Measurements from ENCODE around the gene KLHL40.
"Not testable (repeated sequence)": the region's sequence is repeated elsewhere in the genome, so short reads cannot be mapped to it uniquely, and the experiment has no call there.

The KLHL40 gene

GRCh38 chr3:42722442-42722841, 37.1 kb downstream of the KLHL40 start:
- H3K14ac ChIP-seq (ENCODE audit: low read length); H4K91ac ChIP-seq (ENCODE audit: low read depth, low read length, poor library complexity); H3K4ac ChIP-seq (ENCODE audit: low read length); H2AFZ ChIP-seq (ENCODE audit: low read length); H2BK15ac ChIP-seq (ENCODE audit: low read length); H2AK5ac ChIP-seq (ENCODE audit: low read depth, low read length); H3K4me2 ChIP-seq (ENCODE audit: insufficient read depth, low read length, poor library complexity, severe bottlenecking); H2BK5ac ChIP-seq (ENCODE audit: low read length); H3K27ac ChIP-seq (replicated peaks; ENCODE audit: low read length); H3K27me3 ChIP-seq (ENCODE audit: control insufficient read depth in 3 of 3, insufficient read depth in 3 of 3, low read depth in 1 of 3, low read length in 3 of 3); H3K9me3 ChIP-seq (replicated peaks in 1 of 2; ENCODE audit: control insufficient read depth in 2 of 2, insufficient read depth in 1 of 2, low read depth in 1 of 2, low read length in 2 of 2); H3K36me3 ChIP-seq (replicated peaks in 1 of 2; ENCODE audit: control insufficient read depth in 2 of 2, insufficient read depth in 2 of 2, low read length in 2 of 2); H3K18ac ChIP-seq (ENCODE audit: low read length); H2BK120ac ChIP-seq (ENCODE audit: low read depth, low read length); H3K79me1 ChIP-seq (ENCODE audit: low read depth, low read length); H3K4me1 ChIP-seq (ENCODE audit: control insufficient read depth in 2 of 2, insufficient read depth in 1 of 2, low read depth in 1 of 2, low read length in 2 of 2); DNase-seq (ENCODE audit: low spot score); H3K9ac ChIP-seq (ENCODE audit: low read depth, low read length, poor library complexity); H3K4me3 ChIP-seq (ENCODE audit: low read length in 2 of 2); H4K8ac ChIP-seq (ENCODE audit: low read depth, low read length); H3K23ac ChIP-seq (ENCODE audit: low read depth, low read length, poor library complexity); H2BK12ac ChIP-seq (ENCODE audit: low read length): not testable (repeated sequence)
- WGBS, 2 donors (ENCODE audit: extremely low coverage in 2 of 2, insufficient read length in 2 of 2, insufficient replicate concordance in 1 of 2): no CpG with 5 or more reads among the region's 3 CpGs

DNA sequence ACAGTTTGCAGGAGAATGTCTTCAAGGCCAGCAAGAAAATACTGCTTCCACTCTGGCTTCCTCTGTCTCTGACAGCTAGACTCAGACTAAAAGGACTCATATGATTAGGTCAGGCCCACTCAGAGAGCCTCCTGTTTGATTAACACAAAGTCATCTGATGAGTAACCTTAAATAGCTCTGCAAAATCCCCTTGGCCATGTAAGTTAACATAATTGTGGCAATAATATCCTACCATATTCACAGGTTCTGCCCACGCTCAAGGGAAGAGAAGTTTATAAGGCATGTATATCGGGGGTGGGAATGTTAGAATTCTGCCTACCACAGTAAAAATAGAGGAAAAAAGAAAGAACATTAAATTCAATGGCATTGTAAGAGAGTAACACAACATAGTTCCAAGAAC, 37.9 kb downstream of the KLHL40 start:
- no peak overlapping the region for H2AK5ac ChIP-seq (ENCODE audit: low read depth, low read length)
- H3K4me1 ChIP-seq (ENCODE audit: control insufficient read depth in 2 of 2, insufficient read depth in 1 of 2, low read depth in 1 of 2, low read length in 2 of 2): no peaks in the 10 kb centered on the region
- H4K91ac ChIP-seq (ENCODE audit: low read depth, low read length, poor library complexity): no peak overlapping the region
- H3K36me3 ChIP-seq (replicated peaks in 1 of 2; ENCODE audit: control insufficient read depth in 2 of 2, insufficient read depth in 2 of 2, low read length in 2 of 2): no peaks in the 10 kb centered on the region
- no peak overlapping the region for H2AFZ ChIP-seq (ENCODE audit: low read length)
- no peak overlapping the region for H3K4me2 ChIP-seq (ENCODE audit: insufficient read depth, low read length, poor library complexity, severe bottlenecking)
- H2BK12ac ChIP-seq (ENCODE audit: low read length): no peak overlapping the region
- no peak overlapping the region for H3K27ac ChIP-seq (replicated peaks; ENCODE audit: low read length)
- H3K14ac ChIP-seq (ENCODE audit: low read length): no peak overlapping the region
- no peak overlapping the region for H3K4me3 ChIP-seq (ENCODE audit: low read length in 2 of 2)
- H3K9ac ChIP-seq (ENCODE audit: low read depth, low read length, poor library complexity): no peak overlapping the region
- no peak overlapping the region for H3K4ac ChIP-seq (ENCODE audit: low read length)
- no peak overlapping the region for H2BK15ac ChIP-seq (ENCODE audit: low read length)
- no CpG with 5 or more reads among the region's 2 CpGs for WGBS, 2 donors (ENCODE audit: extremely low coverage in 2 of 2, insufficient read length in 2 of 2, insufficient replicate concordance in 1 of 2)
- H3K27me3 ChIP-seq (ENCODE audit: control insufficient read depth in 3 of 3, insufficient read depth in 3 of 3, low read depth in 1 of 3, low read length in 3 of 3): peaks cover 0 to 4% (median 0%) of the 10 kb centered on the region in 3 experiments
- no peak overlapping the region for H3K18ac ChIP-seq (ENCODE audit: low read length)
- H2BK5ac ChIP-seq (ENCODE audit: low read length): no peak overlapping the region
- no peaks in the 10 kb centered on the region for H3K9me3 ChIP-seq (replicated peaks in 1 of 2; ENCODE audit: control insufficient read depth in 2 of 2, insufficient read depth in 1 of 2, low read depth in 1 of 2, low read length in 2 of 2)
- H3K23ac ChIP-seq (ENCODE audit: low read depth, low read length, poor library complexity): no peak overlapping the region
- DNase-seq (ENCODE audit: low spot score): no peak
- no peak overlapping the region for H4K8ac ChIP-seq (ENCODE audit: low read depth, low read length)
- no peak overlapping the region for H2BK120ac ChIP-seq (ENCODE audit: low read depth, low read length)
- no peaks in the 10 kb centered on the region for H3K79me1 ChIP-seq (ENCODE audit: low read depth, low read length)

GRCh38 chr3:42725454-42725853, 40.1 kb downstream of the KLHL40 start:
- Histone ChIP-seq H3K4me2 (ENCODE audit: insufficient read depth, low read length, poor library complexity, severe bottlenecking) (no peak overlapping the region), H3K27ac (replicated peaks; ENCODE audit: low read length) (no peak overlapping the region), H2AK5ac (ENCODE audit: low read depth, low read length) (no peak overlapping the region), H3K23ac (ENCODE audit: low read depth, low read length, poor library complexity) (no peak overlapping the region), H2BK5ac (ENCODE audit: low read length) (no peak overlapping the region), H3K79me1 (ENCODE audit: low read depth, low read length) (no peaks in the 10 kb centered on the region), H3K9ac (ENCODE audit: low read depth, low read length, poor library complexity) (no peak overlapping the region), H2BK12ac (ENCODE audit: low read length) (no peak overlapping the region), H4K8ac (ENCODE audit: low read depth, low read length) (no peak overlapping the region), H3K27me3 (ENCODE audit: control insufficient read depth in 3 of 3, insufficient read depth in 3 of 3, low read depth in 1 of 3, low read length in 3 of 3) (peaks cover 0 to 18% (median 2%) of the 10 kb centered on the region in 3 experiments), H2BK15ac (ENCODE audit: low read length) (no peak overlapping the region), H3K4ac (ENCODE audit: low read length) (no peak overlapping the region), H4K91ac (ENCODE audit: low read depth, low read length, poor library complexity) (no peak overlapping the region), H3K18ac (ENCODE audit: low read length) (no peak overlapping the region), H3K4me1 (ENCODE audit: control insufficient read depth in 2 of 2, insufficient read depth in 1 of 2, low read depth in 1 of 2, low read length in 2 of 2) (no peaks in the 10 kb centered on the region), H2BK120ac (ENCODE audit: low read depth, low read length) (no peak overlapping the region), H3K4me3 (ENCODE audit: low read length in 2 of 2) (no peak overlapping the region), H3K36me3 (replicated peaks in 1 of 2; ENCODE audit: control insufficient read depth in 2 of 2, insufficient read depth in 2 of 2, low read length in 2 of 2) (no peaks in the 10 kb centered on the region), H3K14ac (ENCODE audit: low read length) (no peak overlapping the region), H3K9me3 (replicated peaks in 1 of 2; ENCODE audit: control insufficient read depth in 2 of 2, insufficient read depth in 1 of 2, low read depth in 1 of 2, low read length in 2 of 2) (no peaks in the 10 kb centered on the region), H2AFZ (ENCODE audit: low read length) (no peak overlapping the region)
- no CpG with 5 or more reads among the region's 2 CpGs for WGBS, 2 donors (ENCODE audit: extremely low coverage in 2 of 2, insufficient read length in 2 of 2, insufficient replicate concordance in 1 of 2)
- no peak for DNase-seq (ENCODE audit: low spot score)

DNA sequence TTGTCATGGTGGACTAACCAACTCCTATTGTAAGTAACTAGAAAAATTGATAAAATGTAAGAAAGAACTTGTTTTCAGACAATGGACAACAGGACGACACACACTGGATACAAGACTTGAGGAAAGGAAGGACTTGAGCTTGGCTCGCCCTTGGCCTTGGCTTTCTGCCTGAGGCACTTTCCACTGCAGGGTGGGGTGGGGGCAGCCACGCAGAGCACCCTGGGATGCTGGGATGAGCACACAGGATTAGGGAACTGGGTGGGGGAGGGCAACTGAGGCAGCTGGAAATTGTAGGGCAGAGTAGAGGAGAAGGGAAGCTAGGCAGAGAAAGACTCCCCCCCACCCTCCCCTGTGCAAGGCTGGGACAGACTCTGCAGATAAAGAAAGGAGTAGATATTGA, 42.7 kb downstream of the KLHL40 start:
- no CpG with 5 or more reads among the region's 3 CpGs for WGBS, 2 donors (ENCODE audit: extremely low coverage in 2 of 2, insufficient read length in 2 of 2, insufficient replicate concordance in 1 of 2)
- H4K91ac ChIP-seq (ENCODE audit: low read depth, low read length, poor library complexity): no peak overlapping the region

More for the DNA sequence above, 42.7 kb downstream of the KLHL40 start:
- Histone ChIP-seq H2AFZ (ENCODE audit: low read length) (no peak overlapping the region), H3K27ac (replicated peaks; ENCODE audit: low read length) (no peak overlapping the region), H2BK12ac (ENCODE audit: low read length) (no peak overlapping the region), H3K36me3 (replicated peaks in 1 of 2; ENCODE audit: control insufficient read depth in 2 of 2, insufficient read depth in 2 of 2, low read length in 2 of 2) (no peaks in the 10 kb centered on the region), H3K4ac (ENCODE audit: low read length) (no peak overlapping the region), H3K9me3 (replicated peaks in 1 of 2; ENCODE audit: control insufficient read depth in 2 of 2, insufficient read depth in 1 of 2, low read depth in 1 of 2, low read length in 2 of 2) (no peaks in the 10 kb centered on the region), H3K4me1 (ENCODE audit: control insufficient read depth in 2 of 2, insufficient read depth in 1 of 2, low read depth in 1 of 2, low read length in 2 of 2) (peaks cover under 1 to 13% of the 10 kb centered on the region in 2 donors), H3K18ac (ENCODE audit: low read length) (no peak overlapping the region), H2BK120ac (ENCODE audit: low read depth, low read length) (no peak overlapping the region), H3K4me2 (ENCODE audit: insufficient read depth, low read length, poor library complexity, severe bottlenecking) (no peak overlapping the region), H3K9ac (ENCODE audit: low read depth, low read length, poor library complexity) (no peak overlapping the region), H2BK5ac (ENCODE audit: low read length) (no peak overlapping the region), H3K14ac (ENCODE audit: low read length) (no peak overlapping the region), H2AK5ac (ENCODE audit: low read depth, low read length) (no peak overlapping the region), H3K79me1 (ENCODE audit: low read depth, low read length) (no peaks in the 10 kb centered on the region), H3K23ac (ENCODE audit: low read depth, low read length, poor library complexity) (no peak overlapping the region), H3K27me3 (ENCODE audit: control insufficient read depth in 3 of 3, insufficient read depth in 3 of 3, low read depth in 1 of 3, low read length in 3 of 3) (peaks cover 0 to 28% (median 2%) of the 10 kb centered on the region in 3 experiments), H4K8ac (ENCODE audit: low read depth, low read length) (no peak overlapping the region), H3K4me3 (ENCODE audit: low read length in 2 of 2) (no peak overlapping the region), H2BK15ac (ENCODE audit: low read length) (no peak overlapping the region)
- no peak for DNase-seq (ENCODE audit: low spot score)

All from neuronal stem cell (in vitro differentiated cells).